HCT116 (cell line): ENCODE results near the gene LYRM9. TPM values are rescaled to one million over a fixed set of nuclear protein-coding genes. Genes with fewer than 3 reads are reported as not detected.

ENCODE experiments used
- ATAC-seq: fragments of 200-7000 bp; cut with Tn5 transposase; 2 replicates; pipeline ENCODE4 v1.9.1; 2020; ENCODE audit warnings: mild to moderate bottlenecking, moderate library complexity
- BruUV-seq: library from RNA; stranded (reverse); fragments of 400-500 nt; replicated peaks from 2 replicates; lab custom pipeline; 2021; lab: Mats Ljungman, UMichigan
- CTCF ChIA-PET: fragments of 300-600 bp; sonication (Branson Sonifier 250); formaldehyde crosslinking; loops from one replicate; lab custom pipeline; 2021; ENCODE audit warnings: antibody characterized with exemption; lab: Charles Lee
- POLR2A ChIA-PET: fragments of 300-600, 350-600 bp; sonication (Branson Sonifier 250); formaldehyde crosslinking; loops from one replicate; lab custom pipeline; 2021; ENCODE audit warnings: antibody characterized with exemption; lab: Charles Lee
- RAD21 ChIA-PET, 2 experiments: fragments of 300-600 bp; sonication (Branson Sonifier 250); formaldehyde crosslinking; loops; one replicate each; lab custom pipeline; 2023; ENCODE audit warnings: low total read pairs in 2 of 2; ENCODE audit not compliant: uncharacterized antibody in 2 of 2, unreplicated experiment in 2 of 2, low non-redundant PET in 1 of 2; lab: Charles Lee
- DNase-seq: peaks from one replicate; pipeline ENCODE4 v3.0.0-alpha.2; 2010; ENCODE audit warnings: low read depth, low spot score
- H2AFZ ChIP-seq: fragments of 200-600 bp; shearing (Covaris generic), sonication (generic); 2 replicates; pipeline ENCODE4 v1.6.1; 2017; ENCODE audit warnings: low read depth, mixed run types, mixed read lengths, antibody characterized with exemption, low read length; ENCODE audit not compliant: poor library complexity, severe bottlenecking
- H3K27ac ChIP-seq: 2 replicates; pipeline ENCODE4 v1.5.1; 2012; ENCODE audit warnings: low read depth, low read length
- H3K27me3 ChIP-seq: fragments of 200-600 bp; sonication (generic); 2 replicates; pipeline ENCODE4 v1.6.1; 2016; ENCODE audit warnings: mixed run types, low read length, mixed read lengths; ENCODE audit not compliant: insufficient read depth
- H3K36me3 ChIP-seq, 2 experiments: fragments of 200-500 bp in 1 of 2; fragments of 200-600 bp in 1 of 2; sonication (Bioruptor generic) in 1 of 2; sonication (generic) in 1 of 2; 2 replicates each; pipeline versions ENCODE4 v1.5.1 to v1.6.1; 2014 to 2016; ENCODE audit warnings: low read length in 2 of 2, inconsistent platforms in 1 of 2, mixed read lengths in 1 of 2, mixed run types in 1 of 2; ENCODE audit not compliant: insufficient read depth in 2 of 2, control insufficient read depth in 1 of 2
- H3K4me1 ChIP-seq, 2 experiments: fragments of 200-600 bp in 1 of 2; sonication (generic) in 1 of 2; 2 replicates each; pipeline versions ENCODE4 v1.5.1 to v1.6.1; 2012 to 2017; ENCODE audit warnings: low read length in 2 of 2, inconsistent platforms in 1 of 2, mild to moderate bottlenecking in 1 of 2, mixed read lengths in 1 of 2, mixed run types in 1 of 2, moderate library complexity in 1 of 2; ENCODE audit not compliant: insufficient read depth in 2 of 2, control insufficient read depth in 1 of 2
- H3K4me2 ChIP-seq: fragments of 200-600 bp; sonication (generic); 2 replicates; pipeline ENCODE4 v1.6.1; 2017; ENCODE audit warnings: mixed run types, low read length, mixed read lengths
- H3K4me3 ChIP-seq, 2 experiments: fragments of 200-600 bp in 1 of 2; sonication (generic) in 1 of 2; replicated peaks in 1 of 2; 2 replicates each; pipeline ENCODE4 v1.5.1; 2011 to 2016; ENCODE audit warnings: low read length in 2 of 2, control low read depth in 1 of 2, low read depth in 1 of 2, mild to moderate bottlenecking in 1 of 2, mixed read lengths in 1 of 2, mixed run types in 1 of 2
- H3K79me2 ChIP-seq: fragments of 200-600 bp; sonication (generic); 2 replicates; pipeline ENCODE4 v1.6.1; 2017; ENCODE audit warnings: mild to moderate bottlenecking, mixed run types, low read length, moderate library complexity, mixed read lengths; ENCODE audit not compliant: insufficient read depth
- H3K9ac ChIP-seq: fragments of 200-600 bp; sonication (generic); 2 replicates; pipeline ENCODE4 v1.6.1; 2016; ENCODE audit warnings: low read length, mixed read lengths
- H3K9me2 ChIP-seq: fragments of 200-600 bp; sonication (generic), shearing (Covaris generic); 2 replicates; pipeline ENCODE4 v1.6.1; 2017; ENCODE audit warnings: mixed run types, mild to moderate bottlenecking, moderate library complexity; ENCODE audit not compliant: insufficient read depth
- H3K9me3 ChIP-seq, 2 experiments: fragments of 200-500 bp in 1 of 2; fragments of 200-600 bp in 1 of 2; sonication (Bioruptor generic) in 1 of 2; sonication (generic) in 1 of 2; 2 replicates each; pipeline ENCODE4 v1.6.1; 2014 to 2017; ENCODE audit warnings: low read length in 2 of 2, mixed read lengths in 2 of 2, inconsistent platforms in 1 of 2, low read depth in 1 of 2, mild to moderate bottlenecking in 1 of 2, mixed run types in 1 of 2, moderate library complexity in 1 of 2; ENCODE audit not compliant: control insufficient read depth in 1 of 2, insufficient read depth in 1 of 2
- H4K20me1 ChIP-seq: fragments of 200-600 bp; sonication (generic), shearing (Covaris generic); 2 replicates; pipeline ENCODE4 v1.6.1; 2017; ENCODE audit warnings: mixed run types, mild to moderate bottlenecking, moderate library complexity; ENCODE audit not compliant: insufficient read depth
- RAD21 ChIP-seq: IDR thresholded peaks from 2 replicates; pipeline ENCODE4 v1.6.1; 2012; ENCODE audit warnings: low read depth, mild to moderate bottlenecking
- SP1 ChIP-seq: IDR thresholded peaks from 2 replicates; pipeline ENCODE4 v1.6.1; 2012; ENCODE audit warnings: low read depth
- intact Hi-C: fragments of 100-400 bp; cut with micrococcal nuclease; formaldehyde crosslinking; loops from 2 replicates; pipeline ENCODE4 v1.10.0; 2022
- total RNA-seq: library from RNA; stranded (reverse); gene quantifications from one replicate; pipeline ENCODE4 v1.2.1, GENCODE V29; 2021; ENCODE audit not compliant: unreplicated experiment
- TF ChIP-seq, protein P1 (sequence below), 3 experiments: fragments of 200-600 bp in 1 of 3; sonication (generic) in 1 of 3; IDR thresholded peaks in 2 of 3; conservative IDR thresholded peaks in 1 of 3; 2 replicates each; pipeline ENCODE4 v1.5.1; 2012 to 2017; ENCODE audit warnings: low read depth in 2 of 3, low read length in 2 of 3, antibody characterized with exemption in 1 of 3, borderline replicate concordance in 1 of 3, control low read depth in 1 of 3, mild to moderate bottlenecking in 1 of 3, mixed read lengths in 1 of 3, mixed run types in 1 of 3, moderate library complexity in 1 of 3; ENCODE audit not compliant: insufficient read depth in 1 of 3

Gene LYRM9
- total RNA-seq, 1 experiment from 2014 or later, result 4.8 TPM

DNA sequence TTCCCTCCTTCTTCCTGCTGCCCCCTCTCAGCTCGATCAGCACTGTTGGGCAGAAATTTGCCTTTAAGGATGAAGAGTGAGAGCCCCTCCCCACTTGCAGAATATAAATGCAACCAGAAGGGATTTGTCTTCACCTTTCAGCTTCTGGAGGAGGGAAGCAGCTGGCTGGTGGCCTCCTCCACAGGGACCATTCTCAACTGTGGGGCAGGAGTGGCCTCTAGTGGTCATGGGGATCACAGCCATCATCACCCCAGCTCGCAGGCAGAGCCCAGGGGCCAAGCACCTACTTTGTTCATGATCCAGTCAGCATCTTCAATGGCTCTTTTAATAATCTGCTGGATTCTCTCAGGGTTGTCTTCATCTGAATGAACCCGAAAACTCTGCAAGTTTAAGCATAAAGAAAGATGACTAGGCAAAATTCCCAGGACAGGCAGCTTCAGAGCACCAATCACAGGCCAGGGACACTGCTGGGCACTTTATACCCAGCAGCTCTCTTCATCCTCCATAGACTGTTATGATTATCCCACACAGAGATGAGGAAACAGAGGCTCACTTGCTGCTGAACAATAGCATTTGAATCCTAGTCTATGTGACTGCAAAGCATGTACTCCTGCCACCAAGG lies 13.1 kb downstream of the LYRM9 start:
- CTCF ChIA-PET, result interaction anchor here (0.8 to 6.5 kb wide), 18 partner anchors 9 to 372 kb away, joined by 3 to 108 read pairs (median 5); partner anchors contain the start of gene LYRM9
- Histone ChIP-seq H4K20me1 (no peaks in the 10 kb centered on the region), H3K9me2 (no peaks in the 10 kb centered on the region), H3K4me3 (no peak overlapping the region), H3K27me3 (no peaks in the 10 kb centered on the region), H3K79me2 (no peaks in the 10 kb centered on the region), H2AFZ (no peak overlapping the region), H3K9me3 (no peaks in the 10 kb centered on the region), H3K36me3 (no peaks in the 10 kb centered on the region), H3K27ac (no peak overlapping the region), H3K4me2 (no peak overlapping the region)
- RAD21 ChIA-PET, result interaction anchor here (1.0 to 3.3 kb wide), 6 partner anchors 75 to 225 kb away, joined by 3 to 25 read pairs (median 14); no protein-coding TSS in a partner anchor
- BruUV-seq, result no TSS peak
- ATAC-seq (peak; percentile 99), DNase-seq (no peak)
- no peak for TF ChIP-seq SP1
- TF ChIP-seq, protein P1, sequence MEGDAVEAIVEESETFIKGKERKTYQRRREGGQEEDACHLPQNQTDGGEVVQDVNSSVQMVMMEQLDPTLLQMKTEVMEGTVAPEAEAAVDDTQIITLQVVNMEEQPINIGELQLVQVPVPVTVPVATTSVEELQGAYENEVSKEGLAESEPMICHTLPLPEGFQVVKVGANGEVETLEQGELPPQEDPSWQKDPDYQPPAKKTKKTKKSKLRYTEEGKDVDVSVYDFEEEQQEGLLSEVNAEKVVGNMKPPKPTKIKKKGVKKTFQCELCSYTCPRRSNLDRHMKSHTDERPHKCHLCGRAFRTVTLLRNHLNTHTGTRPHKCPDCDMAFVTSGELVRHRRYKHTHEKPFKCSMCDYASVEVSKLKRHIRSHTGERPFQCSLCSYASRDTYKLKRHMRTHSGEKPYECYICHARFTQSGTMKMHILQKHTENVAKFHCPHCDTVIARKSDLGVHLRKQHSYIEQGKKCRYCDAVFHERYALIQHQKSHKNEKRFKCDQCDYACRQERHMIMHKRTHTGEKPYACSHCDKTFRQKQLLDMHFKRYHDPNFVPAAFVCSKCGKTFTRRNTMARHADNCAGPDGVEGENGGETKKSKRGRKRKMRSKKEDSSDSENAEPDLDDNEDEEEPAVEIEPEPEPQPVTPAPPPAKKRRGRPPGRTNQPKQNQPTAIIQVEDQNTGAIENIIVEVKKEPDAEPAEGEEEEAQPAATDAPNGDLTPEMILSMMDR (IDR thresholded peaks at IDR 0.05 in 2 of 3, conservative IDR thresholded peaks at IDR 0.05 in 1 of 3; ENCODE audit: borderline replicate concordance in 1 of 3, insufficient read depth in 1 of 3, low read depth in 2 of 3, low read length in 2 of 3), result peak; percentile 83 to 92 (median 85)
- TF ChIP-seq RAD21, result peak; percentile 88
- TF ChIP-seq, all 23 proteins: peak for 2
- Histone ChIP-seq H3K9ac (no peak overlapping the region), H3K4me1 (no peaks in the 10 kb centered on the region)
- intact Hi-C loops, result loop anchor here (1.0 to 5.0 kb wide), 4 partner anchors 75 to 273 kb away; no protein-coding TSS in a partner anchor
- POLR2A ChIA-PET, result interaction anchor here (1.0 to 1.3 kb wide), 3 partner anchors 9 to 120 kb away, joined by 4 to 5 read pairs (median 4); no protein-coding TSS in a partner anchor
